ENCODE data around the gene EIF4E2. TPM values are rescaled to one million over a fixed set of nuclear protein-coding genes. Genes with fewer than 3 reads are reported as not detected.

EIF4E2 gene
- total RNA-seq, 2 experiments from 2014 or later = 45.9 to 46.0 TPM

DNA sequence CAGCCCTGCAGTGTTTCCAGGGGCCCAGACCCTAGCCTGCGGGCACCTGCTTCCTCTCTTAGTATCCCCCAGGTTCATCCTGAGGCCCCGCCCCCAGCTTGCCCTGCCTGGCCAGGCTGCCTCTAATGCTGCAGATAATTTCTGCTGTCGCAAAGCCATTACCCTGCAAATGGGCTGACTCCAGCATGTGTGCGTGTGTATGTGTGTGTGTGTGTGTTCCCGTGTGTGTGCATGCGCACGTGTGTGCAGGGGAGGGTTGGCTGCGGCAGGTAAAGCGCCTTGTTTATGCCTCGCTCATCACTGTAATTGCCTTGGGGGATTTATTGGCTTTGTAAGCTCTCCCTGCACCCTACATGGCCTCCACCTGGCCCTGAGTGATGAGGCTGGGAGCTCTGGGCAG lies 37.9 kb upstream of the EIF4E2 start:
- ChIA-PET CTCF (no interaction called here), POLR2A (no interaction called here)
- Mint-ChIP-seq H3K27ac (no peak overlapping the region), H3K4me1 (ENCODE audit: low read depth) (no peaks in the 10 kb centered on the region), H3K27me3 (peaks cover 25% of the 10 kb centered on the region), H3K4me3 (no peak overlapping the region), H3K9me3 (no peaks in the 10 kb centered on the region), H3K36me3 (ENCODE audit: low read depth) (no peaks in the 10 kb centered on the region)
- intact Hi-C loops (cut with DNase I, micrococcal nuclease) = no loop called here
- TF ChIP-seq, protein P1, sequence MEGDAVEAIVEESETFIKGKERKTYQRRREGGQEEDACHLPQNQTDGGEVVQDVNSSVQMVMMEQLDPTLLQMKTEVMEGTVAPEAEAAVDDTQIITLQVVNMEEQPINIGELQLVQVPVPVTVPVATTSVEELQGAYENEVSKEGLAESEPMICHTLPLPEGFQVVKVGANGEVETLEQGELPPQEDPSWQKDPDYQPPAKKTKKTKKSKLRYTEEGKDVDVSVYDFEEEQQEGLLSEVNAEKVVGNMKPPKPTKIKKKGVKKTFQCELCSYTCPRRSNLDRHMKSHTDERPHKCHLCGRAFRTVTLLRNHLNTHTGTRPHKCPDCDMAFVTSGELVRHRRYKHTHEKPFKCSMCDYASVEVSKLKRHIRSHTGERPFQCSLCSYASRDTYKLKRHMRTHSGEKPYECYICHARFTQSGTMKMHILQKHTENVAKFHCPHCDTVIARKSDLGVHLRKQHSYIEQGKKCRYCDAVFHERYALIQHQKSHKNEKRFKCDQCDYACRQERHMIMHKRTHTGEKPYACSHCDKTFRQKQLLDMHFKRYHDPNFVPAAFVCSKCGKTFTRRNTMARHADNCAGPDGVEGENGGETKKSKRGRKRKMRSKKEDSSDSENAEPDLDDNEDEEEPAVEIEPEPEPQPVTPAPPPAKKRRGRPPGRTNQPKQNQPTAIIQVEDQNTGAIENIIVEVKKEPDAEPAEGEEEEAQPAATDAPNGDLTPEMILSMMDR (IDR thresholded peaks at IDR 0.05) = no peak
- no peak overlapping the region for H3K4me3 ChIP-seq (ENCODE audit: low read length)
- no peaks in the 10 kb centered on the region for H3K9me3 ChIP-seq (ENCODE audit: control insufficient read depth in 1 of 2, insufficient read depth in 1 of 2, low read length in 2 of 2)
- ATAC-seq (ENCODE audit: poor library complexity) = no peak
- H3K4me1 ChIP-seq (ENCODE audit: insufficient read depth, low read length) = no peaks in the 10 kb centered on the region
- H3K36me3 ChIP-seq (ENCODE audit: insufficient read depth, low read length) = no peaks in the 10 kb centered on the region
- no peak for DNase-seq
- no peak overlapping the region for H3K27ac ChIP-seq (ENCODE audit: low read depth in 1 of 2, low read length in 2 of 2)
- H3K27me3 ChIP-seq (ENCODE audit: control insufficient read depth in 1 of 2, insufficient read depth in 2 of 2, low read length in 2 of 2) = no peaks in the 10 kb centered on the region

DNA sequence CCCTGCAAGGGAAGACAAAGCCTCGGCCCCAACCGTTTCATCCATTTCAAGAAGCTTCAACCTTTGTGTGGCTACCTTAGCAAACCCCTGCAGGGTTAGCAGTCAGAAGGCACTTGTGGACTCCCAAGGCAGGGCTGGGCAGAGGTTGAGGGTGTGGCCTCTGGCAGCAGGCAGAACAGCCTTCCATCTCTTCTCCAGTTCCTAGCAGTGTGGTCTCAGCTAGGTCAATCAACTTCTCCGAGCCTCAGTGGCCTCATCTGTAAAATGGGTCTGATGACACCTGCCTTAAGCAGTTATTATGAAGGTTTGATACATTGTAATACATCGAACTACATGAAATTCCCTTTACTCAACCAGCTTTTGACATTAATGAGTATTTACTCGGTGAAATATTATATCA lies 37.1 kb upstream of the EIF4E2 start:
- Histone ChIP-seq H3K4me1 (ENCODE audit: insufficient read depth, low read length) (no peaks in the 10 kb centered on the region), H3K9me3 (ENCODE audit: control insufficient read depth in 1 of 2, insufficient read depth in 1 of 2, low read length in 2 of 2) (no peaks in the 10 kb centered on the region), H3K4me3 (ENCODE audit: low read length) (no peak overlapping the region), H3K36me3 (ENCODE audit: insufficient read depth, low read length) (no peaks in the 10 kb centered on the region), H3K27me3 (ENCODE audit: control insufficient read depth in 1 of 2, insufficient read depth in 2 of 2, low read length in 2 of 2) (no peaks in the 10 kb centered on the region), H3K27ac (ENCODE audit: low read depth in 1 of 2, low read length in 2 of 2) (no peak overlapping the region)
- TF ChIP-seq, protein P1 (IDR thresholded peaks at IDR 0.05) = no peak
- POLR2A ChIA-PET = no interaction called here
- ATAC-seq (ENCODE audit: poor library complexity) (no peak), DNase-seq (no peak)
- Mint-ChIP-seq H3K4me3 (no peak overlapping the region), H3K4me1 (ENCODE audit: low read depth) (no peaks in the 10 kb centered on the region), H3K27ac (no peak overlapping the region), H3K27me3 (peaks cover 26% of the 10 kb centered on the region), H3K36me3 (ENCODE audit: low read depth) (no peaks in the 10 kb centered on the region), H3K9me3 (no peaks in the 10 kb centered on the region)
- CTCF ChIA-PET = no interaction called here
- intact Hi-C loops (cut with DNase I, micrococcal nuclease) = no loop called here

DNA sequence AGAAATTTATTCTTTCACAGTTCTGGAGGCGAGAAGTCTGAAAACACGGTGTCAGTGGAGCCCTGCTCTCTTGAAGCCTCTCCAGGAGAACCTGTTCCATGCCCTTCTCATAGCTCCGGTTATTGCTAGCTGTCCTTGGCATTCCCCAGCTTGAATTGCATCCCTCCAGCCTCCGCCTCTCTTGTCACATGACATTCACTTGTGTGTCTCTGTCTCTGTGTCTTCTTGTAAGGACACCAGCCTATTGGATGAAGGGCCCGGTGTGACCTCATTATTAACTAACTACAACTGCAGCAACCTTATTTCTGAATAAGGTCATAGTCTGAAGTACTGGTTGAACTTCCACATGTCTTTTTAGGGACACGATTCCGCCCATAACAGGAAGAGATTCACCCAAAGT lies 34.9 kb upstream of the EIF4E2 start:
- H3K27ac Mint-ChIP-seq = no peak overlapping the region
- peaks cover 27% of the 10 kb centered on the region for H3K27me3 Mint-ChIP-seq
- H3K4me1 Mint-ChIP-seq (ENCODE audit: low read depth) = no peaks in the 10 kb centered on the region
- no peak overlapping the region for H3K4me3 ChIP-seq (ENCODE audit: low read length)
- no peak for DNase-seq
- no peaks in the 10 kb centered on the region for H3K9me3 Mint-ChIP-seq
- ChIA-PET POLR2A (no interaction called here), CTCF (interaction anchor here (0.7 kb wide), 1 partner anchor 182 kb away, joined by 3 read pairs; no protein-coding TSS in a partner anchor)
- no peaks in the 10 kb centered on the region for H3K36me3 ChIP-seq (ENCODE audit: insufficient read depth, low read length)
- intact Hi-C loops (cut with DNase I, micrococcal nuclease) = no loop called here
- TF ChIP-seq, protein P1 (IDR thresholded peaks at IDR 0.05) = no peak
- no peak overlapping the region for H3K27ac ChIP-seq (ENCODE audit: low read depth in 1 of 2, low read length in 2 of 2)
- H3K36me3 Mint-ChIP-seq (ENCODE audit: low read depth) = no peaks in the 10 kb centered on the region
- peaks cover under 1 to 5% of the 10 kb centered on the region in 2 experiments for H3K27me3 ChIP-seq (ENCODE audit: control insufficient read depth in 1 of 2, insufficient read depth in 2 of 2, low read length in 2 of 2)
- H3K9me3 ChIP-seq (ENCODE audit: control insufficient read depth in 1 of 2, insufficient read depth in 1 of 2, low read length in 2 of 2) = no peaks in the 10 kb centered on the region
- no peaks in the 10 kb centered on the region for H3K4me1 ChIP-seq (ENCODE audit: insufficient read depth, low read length)
- ATAC-seq (ENCODE audit: poor library complexity) = no peak
- no peak overlapping the region for H3K4me3 Mint-ChIP-seq
